ENCODE results near the gene EFCAB6.

Gene EFCAB6

DNA sequence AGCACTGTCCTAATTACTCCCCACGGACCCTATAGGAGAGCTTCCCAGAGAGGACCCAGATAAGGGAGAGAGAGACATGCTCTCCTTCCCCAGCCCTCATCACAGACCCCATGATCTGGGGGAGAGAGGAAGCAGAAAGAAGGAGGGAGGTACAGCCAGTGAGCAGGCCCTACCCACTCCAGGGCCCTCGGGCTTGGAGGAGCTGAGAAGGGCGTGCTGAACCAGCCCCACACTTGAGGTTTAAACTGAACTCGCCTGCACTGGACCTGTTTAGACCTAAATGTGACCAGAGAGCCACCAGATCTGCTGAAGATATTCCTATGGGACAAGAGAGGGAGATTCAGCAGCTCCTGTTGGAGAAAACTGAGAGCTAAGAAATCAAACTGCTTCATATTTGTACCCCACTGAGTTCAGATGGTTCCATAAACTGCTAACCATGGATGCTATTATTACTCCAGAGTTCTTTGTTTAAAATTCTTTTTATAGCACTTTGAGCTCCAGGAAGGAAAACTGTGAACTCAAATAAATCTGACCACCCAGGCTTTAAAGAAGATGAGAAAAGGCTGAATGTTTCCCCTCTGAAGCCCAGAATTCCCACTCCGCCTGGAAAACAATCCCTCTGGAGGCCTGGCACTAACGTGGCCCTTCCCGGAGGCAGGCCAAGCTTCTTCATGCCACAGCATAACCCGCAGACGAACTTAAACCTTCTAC, 67.2 kb downstream of the EFCAB6 start:
- no peak for DNase-seq

DNA sequence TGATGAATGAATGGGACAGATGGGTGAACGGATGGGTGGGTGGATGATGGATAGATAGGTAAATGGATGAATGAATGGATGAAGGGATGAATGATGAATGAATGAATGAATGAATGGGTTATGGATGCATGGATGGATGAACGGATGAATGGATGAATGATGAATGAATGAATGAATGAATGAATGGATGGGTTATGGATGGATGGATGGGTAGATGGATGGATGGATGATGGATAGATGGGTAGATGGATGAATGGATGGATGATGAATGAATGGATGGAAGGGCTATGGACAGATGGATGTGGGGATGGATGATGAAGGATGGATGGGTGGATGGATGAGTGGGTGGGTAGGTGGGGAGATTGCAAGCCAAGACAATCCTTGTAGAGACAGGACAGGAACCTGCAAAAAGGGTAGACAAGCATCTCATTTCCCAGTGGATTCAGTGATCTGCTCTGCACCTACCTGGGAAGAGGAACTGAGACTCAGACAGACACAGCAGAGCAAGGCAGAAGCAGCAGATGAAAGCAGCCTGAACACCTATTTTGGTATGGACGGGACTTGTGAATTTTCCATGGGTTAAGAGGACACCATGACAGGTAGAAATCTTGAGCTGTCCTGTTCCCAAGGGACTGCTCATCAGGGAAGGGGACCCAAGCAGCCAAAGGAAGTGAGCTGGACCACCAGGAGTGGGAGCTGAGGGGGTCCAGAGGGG, 68.0 kb downstream of the EFCAB6 start:
- no peak for DNase-seq

DNA sequence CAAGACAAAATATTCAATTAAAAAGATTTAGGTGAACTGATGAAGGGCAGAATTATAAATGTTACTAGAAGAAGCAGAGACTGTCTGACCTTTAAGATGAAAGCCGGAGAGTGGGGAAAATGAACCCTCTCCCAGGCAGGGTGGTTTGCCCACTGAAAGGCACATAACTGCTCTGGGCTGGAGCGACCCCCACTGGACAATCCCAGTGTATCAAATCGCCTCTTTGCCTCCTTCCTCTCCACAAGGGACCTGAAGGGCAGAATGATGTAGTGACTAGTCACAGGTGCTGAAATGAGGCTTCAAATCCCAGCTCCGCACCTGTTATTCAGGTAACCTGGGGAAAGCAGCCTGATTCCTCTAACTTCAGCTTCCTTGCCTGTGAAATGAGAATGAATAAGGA, 69.0 kb downstream of the EFCAB6 start:
- no peak for DNase-seq

DNA sequence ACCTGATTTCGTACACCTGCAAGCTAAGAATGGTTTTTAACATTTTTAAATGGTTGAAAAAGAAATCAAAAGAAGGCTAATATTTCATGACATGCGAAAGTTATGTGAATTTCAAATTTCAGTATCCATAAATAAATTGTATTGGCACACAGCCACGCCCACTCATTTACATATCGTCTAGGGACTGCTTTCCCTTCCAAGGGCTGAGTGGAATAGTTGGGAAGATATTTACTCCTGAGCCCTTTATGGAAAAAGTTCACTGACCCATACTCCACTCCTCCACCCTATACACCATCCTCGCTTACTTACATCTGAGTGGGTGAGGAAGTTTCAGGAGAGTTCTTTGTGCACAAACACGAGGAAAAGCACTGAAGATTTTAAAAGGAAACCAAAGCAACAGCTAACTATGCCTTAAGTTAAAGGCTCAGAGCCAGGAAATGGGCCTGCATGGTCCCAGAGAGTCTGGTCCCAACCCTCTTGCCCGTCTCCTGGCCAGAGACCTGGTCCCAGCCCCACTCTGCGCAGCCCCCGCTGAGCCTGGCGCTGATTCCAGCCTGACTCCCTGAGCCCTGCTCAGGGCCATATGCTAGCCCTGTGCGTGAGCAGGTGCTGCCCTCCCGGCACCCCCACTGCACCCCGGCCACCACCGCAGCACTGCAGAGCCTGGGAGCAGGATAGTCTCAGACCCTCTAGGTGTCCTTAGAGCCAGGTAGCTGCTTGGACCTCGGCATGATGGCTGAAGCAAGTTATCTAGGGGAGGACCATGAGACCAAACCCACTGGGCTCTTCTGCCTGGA, 69.8 kb downstream of the EFCAB6 start:
- DNase-seq, result no peak

DNA sequence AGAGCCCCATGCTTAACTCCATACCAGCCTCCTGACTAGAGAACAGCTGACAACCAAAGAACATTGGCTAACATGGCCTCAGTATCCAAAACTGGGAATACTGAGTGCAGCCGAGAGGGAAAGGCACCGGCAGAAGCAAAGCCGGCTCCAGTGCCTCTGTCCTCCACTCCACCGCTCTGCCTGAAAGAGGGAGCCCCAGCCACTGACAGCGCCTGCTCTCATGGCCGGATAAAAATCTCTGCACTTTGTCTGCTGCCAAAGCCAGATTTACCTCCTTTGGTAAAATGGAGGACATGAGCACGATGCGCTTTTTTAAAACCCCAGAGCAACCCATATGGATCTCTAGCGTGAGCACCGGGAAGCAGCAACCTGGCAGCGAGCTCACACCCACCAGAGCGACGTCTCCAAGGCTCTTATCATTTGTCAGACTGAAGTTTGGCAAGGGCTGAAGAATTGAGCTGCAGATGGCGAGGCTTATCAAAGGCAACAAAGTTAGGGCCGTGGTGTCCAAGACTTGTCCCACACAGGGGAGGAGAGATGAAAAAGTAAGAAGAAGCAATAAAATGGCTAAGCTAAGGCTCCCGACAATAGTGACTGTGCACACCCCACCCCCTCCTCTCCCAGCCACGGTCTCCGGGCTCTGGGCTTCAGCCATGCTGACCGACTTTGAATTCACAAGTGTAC, 71.4 kb downstream of the EFCAB6 start:
- no peak for DNase-seq

DNA sequence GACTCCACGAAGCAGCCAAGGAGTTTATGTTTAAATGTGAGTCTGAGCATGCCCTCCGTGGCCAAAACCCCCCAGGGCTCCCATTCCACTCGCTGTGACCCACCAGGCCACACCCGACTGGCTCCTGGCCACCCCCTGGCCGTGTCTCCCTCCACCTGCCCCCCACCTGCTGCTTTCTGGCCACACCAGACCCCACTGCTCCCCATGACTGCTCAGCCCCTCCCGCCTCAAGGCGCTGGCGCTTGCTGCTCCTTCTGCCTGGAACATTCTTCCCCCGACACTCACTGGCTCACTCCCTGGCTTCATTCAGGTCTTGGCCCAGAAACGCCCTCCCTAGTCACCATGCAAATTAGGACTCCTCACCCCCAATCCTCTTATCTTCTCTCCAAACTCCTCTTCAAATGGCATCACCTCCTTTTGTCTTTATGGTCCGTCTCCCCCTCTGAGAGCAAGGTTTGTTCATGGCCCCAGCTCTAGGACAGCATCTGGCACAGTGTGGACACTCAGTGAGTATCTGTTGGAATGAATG, 72.2 kb downstream of the EFCAB6 start:
- no peak for DNase-seq

DNA sequence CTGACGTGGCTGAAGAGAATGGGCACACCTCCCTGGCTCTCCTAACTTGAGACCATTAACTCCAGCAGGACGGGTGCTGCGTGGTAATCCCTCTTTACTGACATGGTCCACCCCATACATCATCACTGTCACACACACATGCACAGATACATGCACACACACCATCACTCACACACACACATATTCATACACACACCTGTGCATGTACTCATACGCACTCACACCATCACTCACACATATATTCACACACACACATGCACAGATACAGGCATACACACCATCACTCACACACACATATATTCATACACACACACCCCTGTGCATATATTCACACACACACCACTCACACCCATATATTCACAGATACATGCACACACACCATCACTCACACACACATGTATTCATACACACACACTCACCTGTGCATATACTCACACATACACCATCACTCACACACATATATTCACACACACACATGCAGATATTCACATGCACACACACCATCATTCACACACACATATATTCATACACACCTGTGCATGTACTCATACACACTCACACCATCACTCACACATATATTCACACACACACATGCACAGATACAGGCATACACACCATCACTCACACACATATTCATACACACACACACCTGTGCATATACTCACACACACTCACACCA, 74.8 kb downstream of the EFCAB6 start:
- no peak for DNase-seq

DNA sequence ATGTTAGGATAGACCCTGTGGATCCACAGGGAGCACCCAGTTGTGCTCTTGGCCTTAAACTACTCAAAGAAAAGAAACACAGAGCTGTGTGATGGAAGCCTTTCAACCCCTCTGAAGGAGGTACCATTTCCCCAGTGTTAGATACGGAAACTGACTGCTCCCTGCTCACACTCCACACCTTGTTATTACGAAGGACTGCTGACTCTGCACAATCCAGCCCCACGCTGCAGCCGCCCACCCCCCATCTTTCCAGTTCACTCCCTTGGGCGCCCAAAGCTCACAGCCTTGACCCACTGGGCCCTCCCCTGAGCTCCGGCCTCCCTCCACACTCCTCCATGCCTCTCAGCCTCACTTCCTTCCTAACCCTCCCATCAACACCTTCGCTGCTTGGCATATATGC, 75.5 kb downstream of the EFCAB6 start:
- no peak for DNase-seq

- no peak for DNase-seq
These were observed 77.5 kb downstream of the EFCAB6 start for GRCh38 chr22:43734370-43735150.

DNA sequence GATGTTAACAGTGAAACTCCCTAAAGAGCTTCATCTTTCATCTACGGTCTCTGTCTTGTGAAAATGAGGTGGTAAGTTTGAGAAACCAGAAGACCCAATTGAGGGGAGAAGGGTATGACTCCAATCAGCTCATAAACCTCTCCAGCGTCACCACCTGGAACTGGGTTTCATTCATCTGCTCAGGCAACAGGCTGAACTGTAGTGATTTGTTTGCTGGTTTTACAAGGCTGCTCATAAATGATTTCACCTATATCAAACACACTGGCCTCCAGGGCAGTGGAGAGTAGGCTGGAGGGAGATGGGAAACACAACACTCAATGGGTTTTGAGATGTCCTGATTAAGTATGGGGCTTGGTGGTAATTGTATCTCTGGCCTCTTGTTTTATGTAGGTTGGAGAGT, 79.0 kb downstream of the EFCAB6 start:
- no peak for DNase-seq

DNA sequence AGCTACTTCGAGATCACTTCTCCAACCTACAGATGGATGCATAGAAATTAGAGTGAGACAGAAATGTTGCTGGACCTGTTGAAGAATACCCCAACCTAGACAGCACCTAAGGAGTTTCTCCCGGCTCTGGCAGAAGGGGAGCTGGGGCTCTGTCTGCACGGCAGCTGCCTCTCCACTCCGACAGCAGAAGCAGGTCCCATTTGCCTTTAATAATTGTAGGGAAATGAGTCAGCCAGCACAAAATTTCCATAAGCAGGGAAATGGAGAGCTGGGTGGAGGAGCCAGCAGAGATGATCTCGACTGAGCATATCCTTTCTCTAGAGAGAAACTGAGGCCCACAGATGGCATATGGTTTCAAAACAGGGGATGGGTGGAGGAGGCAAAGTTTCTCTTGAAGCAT, 80.1 kb downstream of the EFCAB6 start:
- no peak for DNase-seq

DNA sequence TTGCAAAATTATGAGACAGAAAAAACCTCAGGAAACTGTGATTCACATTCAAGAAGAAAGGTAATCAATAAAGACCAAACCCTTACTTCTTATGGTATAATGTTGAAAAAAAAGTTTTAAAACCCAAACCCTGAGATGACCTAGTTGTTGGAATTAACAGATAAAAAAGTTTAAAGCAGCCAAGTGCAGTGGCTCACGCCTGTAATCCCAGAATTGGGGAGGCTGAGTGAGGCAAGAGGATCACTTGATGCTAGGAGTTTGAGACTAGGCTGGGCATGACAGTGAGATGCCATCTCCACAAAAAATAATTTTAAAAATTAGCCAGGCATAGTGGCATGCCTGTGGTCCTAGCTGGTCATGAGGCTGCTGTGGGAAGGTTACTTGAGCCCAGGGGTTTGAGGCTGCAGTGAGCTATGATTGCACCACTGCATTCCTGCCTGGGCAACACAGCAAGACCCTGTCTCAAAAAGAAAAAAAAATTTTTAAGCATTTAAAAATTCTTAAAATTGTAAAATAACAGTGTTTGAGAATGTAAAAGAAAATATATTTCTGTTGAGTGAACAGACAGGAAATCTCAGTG, 85.1 kb downstream of the EFCAB6 start:
- DNase-seq, result no peak

DNA sequence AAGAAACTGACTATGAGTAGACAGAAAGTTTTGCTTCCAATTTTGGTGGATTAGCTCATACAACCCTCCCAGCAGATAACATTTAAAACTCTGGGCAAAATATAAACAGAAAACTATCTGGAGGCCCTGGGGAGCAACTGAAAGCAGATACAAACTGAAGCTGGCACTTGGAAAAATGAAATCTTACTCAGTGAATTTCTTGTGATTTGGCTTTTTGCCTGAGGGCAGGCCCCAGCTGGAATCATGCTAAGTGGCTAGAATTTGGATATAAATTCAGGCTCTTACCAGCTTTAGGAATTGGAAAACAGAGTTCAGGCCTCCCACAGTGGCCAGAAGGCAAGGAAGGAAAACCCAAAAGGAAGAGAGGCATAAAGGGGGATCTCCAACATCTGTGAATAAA, 85.8 kb downstream of the EFCAB6 start:
- no peak for DNase-seq

DNA sequence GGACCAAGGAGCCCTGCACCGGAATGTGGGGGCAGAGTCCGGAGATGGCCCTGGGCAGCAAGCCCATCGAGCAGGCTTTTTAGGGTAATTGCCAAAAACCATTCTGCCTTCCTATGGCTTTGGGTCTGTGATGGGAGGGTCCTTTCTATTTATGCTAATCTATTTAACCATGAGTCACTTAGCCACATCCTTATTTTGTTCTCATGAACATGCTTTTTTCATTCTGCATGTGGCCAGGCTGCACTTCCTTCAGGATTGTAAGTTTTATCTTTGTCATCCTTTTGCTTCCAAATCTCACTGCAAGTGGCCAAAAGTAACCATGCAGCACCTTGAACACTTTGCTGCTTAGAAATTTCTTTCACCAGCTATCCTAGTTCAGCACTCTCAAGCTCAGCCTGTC, 88.3 kb downstream of the EFCAB6 start:
- DNase-seq, result no peak

GRCh38 chr22:43722444-43722843, 89.7 kb downstream of the EFCAB6 start:
- no peak for DNase-seq

DNA sequence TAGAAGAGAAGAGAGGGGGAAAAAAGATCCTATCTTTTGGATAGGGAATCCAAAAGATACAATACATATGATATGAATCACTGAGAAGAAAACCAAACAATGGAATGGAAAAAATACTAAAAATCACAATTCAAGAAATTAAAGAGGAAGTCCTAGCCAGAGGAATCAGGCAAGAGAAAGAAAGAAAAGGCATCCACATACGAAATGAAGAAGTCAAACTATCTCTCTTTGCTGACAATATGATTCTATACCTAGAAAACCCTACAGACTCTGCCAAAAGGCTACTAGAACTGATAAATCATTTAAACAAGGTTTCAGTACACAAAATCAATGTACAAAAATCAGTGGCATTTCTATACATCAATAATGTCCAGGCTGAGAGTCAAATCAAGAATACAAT, 91.4 kb downstream of the EFCAB6 start:
- no peak for DNase-seq

DNA sequence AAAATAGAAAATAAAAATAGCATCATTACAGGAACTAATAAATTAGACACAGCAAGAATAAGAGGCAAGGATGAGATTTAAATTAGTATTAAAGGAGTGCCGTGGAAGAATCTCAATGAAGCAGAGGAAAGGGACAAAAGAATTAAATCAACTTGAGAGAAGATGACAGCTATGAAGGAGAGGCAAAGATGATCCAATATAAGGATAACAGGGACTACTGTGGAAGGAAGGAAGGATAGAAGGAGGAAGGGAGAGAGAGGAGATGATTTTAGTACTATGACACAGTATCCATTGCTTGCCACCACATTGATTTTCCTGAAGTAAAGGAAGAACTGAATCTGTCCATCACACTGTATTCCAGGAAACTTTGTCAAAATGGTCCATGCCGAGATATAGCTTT, 98.0 kb downstream of the EFCAB6 start:
- DNase-seq, result no peak

- DNase-seq, result no peak
These were observed 100.4 kb downstream of the EFCAB6 start for GRCh38 chr22:43711681-43712080.

DNA sequence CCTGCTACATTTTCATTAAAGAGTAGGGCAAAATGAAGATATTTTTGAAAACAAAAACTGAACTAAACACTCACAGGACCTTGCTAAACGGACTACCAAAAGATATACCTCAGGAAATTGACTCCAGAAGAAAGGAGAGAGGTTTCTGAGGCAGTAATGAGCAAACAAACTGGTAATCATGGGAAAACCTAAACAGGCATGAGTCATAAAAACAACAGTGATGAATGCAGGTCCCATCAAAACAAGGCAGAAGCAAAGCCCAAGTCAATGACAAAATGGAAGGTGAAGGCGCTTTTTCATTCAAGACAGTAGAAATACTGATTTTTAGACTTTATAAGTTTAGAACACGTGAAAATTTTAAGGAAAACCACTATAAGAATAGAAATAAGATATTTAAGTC, 104.5 kb downstream of the EFCAB6 start:
- no peak for DNase-seq

- no peak for DNase-seq
These were observed 105.4 kb downstream of the EFCAB6 start for GRCh38 chr22:43706571-43707328.

DNA sequence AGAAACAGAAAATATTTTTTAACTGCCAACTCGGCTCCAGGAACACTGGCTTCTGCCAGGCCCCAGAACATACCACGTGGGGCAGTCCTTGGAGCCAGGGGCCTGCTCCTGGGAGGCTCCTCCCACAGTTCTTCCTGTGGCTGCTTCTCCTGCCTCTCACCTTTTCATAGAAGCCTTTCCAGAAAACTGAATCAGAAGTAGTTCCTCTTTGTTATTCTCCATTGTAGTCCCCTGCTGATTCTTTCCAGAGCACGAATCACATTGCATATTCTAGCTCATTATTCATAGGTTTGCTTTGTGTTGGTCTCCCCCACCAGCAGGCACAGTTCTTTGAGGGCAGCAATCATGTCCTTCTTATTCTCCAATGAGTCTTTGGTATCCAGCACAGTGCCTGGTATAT, 106.0 kb downstream of the EFCAB6 start:
- DNase-seq, result no peak

Measured in 8988T (cell line).